OCI-M2 (cell line): ENCODE data around the gene RPS6KA3.
"Not testable (repeated sequence)": the region's sequence is repeated elsewhere in the genome, so short reads cannot be mapped to it uniquely, and the experiment has no call there.

Experiments
- DNase-seq: peaks from one replicate; lab custom pipeline; 2025; ENCODE audit not compliant: unreplicated experiment; lab: John Stamatoyannopoulos, UW

Gene RPS6KA3

GRCh38 chrX:20224814-20225487 is 41.8 kb downstream of the RPS6KA3 start:
- no peak for DNase-seq

DNA sequence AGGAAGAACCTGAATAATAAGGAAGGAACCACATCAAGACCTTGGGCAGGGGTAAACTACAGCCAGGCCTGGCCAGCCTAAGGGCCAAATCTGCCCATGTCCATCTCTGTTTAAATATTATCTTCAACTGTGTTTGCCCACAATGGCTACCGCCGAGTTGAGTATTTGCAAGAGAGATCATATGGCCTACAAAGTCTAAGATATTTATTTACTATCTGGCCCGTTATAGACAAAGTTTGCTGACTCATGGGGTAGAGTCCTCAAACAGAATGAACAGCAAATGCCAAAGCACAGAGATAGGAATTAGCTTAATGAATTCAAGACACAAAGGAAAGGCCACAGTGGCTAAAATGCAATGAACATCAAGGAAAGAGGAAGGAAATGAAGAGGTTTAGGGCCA is 44.8 kb downstream of the RPS6KA3 start:
- DNase-seq = no peak

- no peak for DNase-seq
Observed at GRCh38 chrX:20218836-20219505, 47.7 kb downstream of the RPS6KA3 start.

GRCh38 chrX:20217906-20218305 is 48.8 kb downstream of the RPS6KA3 start:
- no peak for DNase-seq

DNA sequence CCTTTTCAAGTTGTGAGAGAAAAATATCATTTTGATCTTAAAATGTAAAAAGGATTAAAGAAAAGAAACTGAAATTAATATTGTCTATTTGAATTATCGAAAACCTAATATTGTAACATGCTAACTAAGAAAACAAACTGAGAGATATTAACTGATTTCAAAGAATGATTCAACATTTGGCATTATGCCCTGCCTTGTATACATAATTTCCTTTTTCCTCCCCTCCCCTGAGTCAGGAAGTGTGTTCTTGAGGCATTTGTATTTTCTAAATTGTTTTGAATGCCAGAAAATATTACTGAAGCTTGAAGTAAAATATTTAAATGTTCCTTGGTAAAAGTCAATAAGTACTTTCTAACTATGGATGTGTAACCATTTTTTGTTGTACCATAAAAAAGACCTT is 49.4 kb downstream of the RPS6KA3 start:
- no peak for DNase-seq

DNA sequence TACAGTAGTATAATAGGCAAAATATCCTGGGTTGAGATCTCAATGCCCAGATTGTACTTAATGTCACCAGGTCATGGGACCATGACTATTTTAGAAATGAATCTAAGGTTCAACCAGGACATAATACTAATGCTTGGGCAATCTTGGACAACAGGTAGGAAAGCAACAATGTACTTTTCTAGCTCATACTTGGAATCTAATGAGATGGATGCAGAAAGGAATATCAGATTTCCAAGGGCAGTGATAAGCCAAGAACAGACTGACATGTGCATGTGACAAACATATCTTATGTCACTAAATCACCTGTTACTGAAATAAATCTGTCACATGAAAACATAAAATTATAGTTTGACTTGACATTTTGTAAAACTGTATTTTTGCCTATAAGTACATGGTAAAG is 51.1 kb downstream of the RPS6KA3 start:
- DNase-seq = no peak

GRCh38 chrX:20212486-20213089 is 54.1 kb downstream of the RPS6KA3 start:
- no peak for DNase-seq

GRCh38 chrX:20211261-20211786 is 55.4 kb downstream of the RPS6KA3 start:
- no peak for DNase-seq

DNA sequence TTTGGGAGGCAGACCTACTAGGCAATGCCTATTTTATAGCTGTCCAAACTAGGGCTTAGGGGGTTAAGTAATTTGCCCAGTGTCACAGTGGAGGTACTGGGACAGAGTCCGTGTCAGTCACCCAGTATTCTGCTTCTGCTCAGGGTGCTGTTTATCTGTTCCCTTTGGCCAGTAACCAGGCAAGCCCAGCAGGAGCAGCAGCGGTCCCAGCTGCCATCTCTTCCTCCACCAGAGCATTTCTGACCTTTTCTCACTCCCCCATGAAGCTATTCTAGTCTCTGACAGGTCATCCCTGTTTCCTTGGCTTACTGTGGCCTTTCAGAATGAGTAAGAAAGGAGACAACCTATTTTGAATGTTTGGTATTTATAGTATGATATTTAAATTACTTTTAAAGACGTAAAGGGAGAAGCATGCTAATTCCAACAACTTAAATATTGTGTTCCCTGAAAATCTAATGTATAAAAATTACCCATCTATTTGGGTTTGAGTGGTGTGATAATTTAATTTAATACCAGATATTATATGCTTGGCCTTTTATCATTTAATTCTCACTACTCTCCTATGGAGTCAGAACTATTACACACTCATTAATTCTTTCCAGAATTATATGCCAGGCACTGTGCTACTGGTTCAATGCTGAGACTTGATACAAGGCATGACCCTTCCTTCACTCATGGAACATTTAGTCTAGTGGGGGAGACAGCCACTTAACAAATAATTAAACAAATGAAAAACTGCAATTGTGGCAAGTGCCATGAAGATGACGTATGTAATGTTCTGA is 60.6 kb downstream of the RPS6KA3 start:
- no peak for DNase-seq

DNA sequence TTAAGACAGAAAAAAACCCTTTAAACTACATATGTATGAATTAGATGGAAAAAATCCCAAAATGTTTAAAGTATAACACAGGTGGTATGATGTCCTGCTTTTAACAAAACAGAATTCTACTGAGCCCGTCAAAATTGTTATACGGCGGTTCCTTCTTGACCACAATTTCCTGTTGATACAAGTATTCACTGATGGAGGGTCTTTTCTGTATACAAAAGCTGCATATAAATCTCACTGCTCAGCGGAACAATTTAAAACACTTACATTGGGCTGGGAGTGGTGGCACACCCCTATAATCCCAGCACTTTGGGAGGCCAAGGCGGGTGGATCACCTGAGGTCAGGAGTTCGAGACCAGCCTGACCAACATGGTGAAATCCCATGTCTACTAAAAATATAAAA is 62.4 kb downstream of the RPS6KA3 start:
- DNase-seq = no peak

GRCh38 chrX:20197641-20198210 is 69.0 kb downstream of the RPS6KA3 start:
- DNase-seq = no peak

DNA sequence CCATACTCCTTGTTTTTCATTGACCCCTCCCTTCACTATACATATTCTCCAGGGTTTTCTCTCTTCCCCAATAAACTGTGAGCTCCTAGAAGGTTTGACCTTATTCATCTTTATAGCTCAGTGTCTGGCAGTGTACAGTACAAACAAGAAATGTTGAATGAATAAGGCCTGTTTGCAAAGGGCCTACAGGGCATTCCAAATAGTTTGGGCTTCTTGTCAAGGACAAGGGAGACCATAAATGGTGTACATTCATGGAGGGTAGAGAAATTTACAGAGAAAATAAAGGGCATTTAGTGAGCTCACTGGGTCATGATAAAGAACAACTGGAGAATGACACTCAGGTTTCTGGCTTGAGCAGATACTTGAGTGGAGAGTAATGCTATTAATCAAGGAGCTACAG is 77.5 kb downstream of the RPS6KA3 start:
- no peak for DNase-seq

DNA sequence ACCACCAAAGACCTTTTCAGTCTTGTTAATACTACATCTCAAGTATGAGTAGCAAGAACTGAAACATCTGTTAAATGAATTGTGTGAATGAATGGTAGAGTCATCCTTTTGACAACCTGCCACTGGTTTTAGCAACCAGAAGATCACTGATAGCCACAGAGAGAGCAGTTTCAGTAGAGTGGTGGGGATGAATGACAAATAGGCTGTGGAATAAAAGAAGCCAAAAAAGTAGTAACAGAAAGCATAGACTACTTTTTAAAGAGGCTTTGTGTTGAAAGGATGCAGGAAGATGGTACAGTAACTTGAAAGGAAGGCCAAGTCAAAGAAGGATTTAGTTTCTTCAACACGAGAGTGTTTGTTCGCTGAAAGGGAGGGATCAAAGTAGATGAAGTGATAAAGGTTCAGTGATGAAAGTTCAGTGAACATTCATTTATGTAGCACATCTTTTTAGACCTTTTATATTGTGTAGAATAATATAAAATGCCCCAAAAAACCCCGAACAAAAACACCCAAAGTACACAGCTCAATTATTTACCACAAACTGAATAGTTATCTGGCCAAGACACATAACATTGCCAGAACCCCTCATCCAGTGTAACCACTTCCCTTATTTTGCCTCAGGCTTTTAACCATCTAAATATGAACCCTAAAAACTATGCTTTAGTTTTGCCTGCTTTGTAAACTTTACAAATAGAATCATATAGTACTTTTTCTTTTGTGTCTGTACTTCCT is 84.9 kb downstream of the RPS6KA3 start:
- no peak for DNase-seq

DNA sequence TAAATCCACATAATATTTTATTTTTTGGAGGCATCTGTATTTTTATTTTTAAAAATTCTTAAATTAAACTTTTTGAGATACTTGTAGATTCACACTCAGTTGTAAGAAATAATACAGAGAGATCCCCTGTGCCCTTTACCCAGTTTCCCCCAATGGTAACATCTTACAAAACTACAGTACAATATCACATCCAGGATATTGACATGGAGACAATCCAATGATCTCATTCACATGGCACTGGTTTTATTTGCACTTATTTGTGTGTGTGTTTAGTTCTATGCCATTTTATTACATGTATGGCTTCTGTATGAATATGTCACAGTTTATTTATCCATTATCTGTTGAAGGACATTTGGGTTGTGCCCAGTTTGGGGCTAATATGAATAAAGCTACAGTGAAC is 89.6 kb downstream of the RPS6KA3 start:
- no peak for DNase-seq

- DNase-seq = no peak
Observed at GRCh38 chrX:20173856-20174255, 92.9 kb downstream of the RPS6KA3 start.

GRCh38 chrX:20173313-20173712 is 93.4 kb downstream of the RPS6KA3 start:
- DNase-seq = no peak

- no peak for DNase-seq
Observed at GRCh38 chrX:20171887-20172286, 94.8 kb downstream of the RPS6KA3 start.

DNA sequence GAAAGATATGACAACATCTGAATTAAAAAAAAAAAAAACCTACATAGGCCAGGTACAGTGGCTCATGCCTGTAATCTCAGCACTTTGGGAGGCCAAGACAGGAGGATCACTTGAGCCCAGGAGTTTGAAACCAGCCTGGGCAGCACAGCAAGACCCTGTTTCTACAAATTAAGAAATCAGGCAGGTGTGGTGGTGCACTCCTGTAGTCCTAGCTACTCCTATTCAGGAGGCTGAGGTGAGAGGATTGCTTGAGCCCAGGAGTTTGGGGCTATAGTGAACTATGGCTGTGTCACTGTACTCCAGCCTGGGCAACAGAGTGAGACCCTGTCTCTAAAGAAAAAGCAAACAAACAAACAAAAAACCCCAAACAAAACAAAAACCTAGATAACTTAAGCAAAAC is 104.2 kb downstream of the RPS6KA3 start:
- DNase-seq = not testable (repeated sequence)

GRCh38 chrX:20159797-20160385 is 106.8 kb downstream of the RPS6KA3 start:
- DNase-seq = no peak

DNA sequence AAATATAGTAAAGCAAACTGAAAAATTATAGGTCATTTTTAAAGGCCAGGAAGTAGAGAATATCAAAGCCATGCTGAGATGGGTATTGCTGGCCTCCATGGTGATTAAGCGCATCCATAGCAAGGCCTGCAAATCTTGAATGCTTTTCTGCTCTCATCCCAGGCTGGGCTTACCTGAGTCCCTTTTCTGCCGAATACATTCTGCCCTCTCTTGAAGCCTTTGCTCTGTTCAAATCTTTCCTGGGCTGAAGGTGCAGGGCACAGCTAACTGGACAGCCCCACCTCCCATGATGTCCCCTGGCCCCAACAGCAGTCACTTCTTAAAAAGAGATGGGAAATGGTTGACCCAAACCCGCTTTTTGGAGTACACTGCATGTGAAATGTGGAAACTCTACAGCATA is 115.0 kb downstream of the RPS6KA3 start:
- no peak for DNase-seq
